ENCODE measurements around the gene REX1BD.

Gene REX1BD

DNA sequence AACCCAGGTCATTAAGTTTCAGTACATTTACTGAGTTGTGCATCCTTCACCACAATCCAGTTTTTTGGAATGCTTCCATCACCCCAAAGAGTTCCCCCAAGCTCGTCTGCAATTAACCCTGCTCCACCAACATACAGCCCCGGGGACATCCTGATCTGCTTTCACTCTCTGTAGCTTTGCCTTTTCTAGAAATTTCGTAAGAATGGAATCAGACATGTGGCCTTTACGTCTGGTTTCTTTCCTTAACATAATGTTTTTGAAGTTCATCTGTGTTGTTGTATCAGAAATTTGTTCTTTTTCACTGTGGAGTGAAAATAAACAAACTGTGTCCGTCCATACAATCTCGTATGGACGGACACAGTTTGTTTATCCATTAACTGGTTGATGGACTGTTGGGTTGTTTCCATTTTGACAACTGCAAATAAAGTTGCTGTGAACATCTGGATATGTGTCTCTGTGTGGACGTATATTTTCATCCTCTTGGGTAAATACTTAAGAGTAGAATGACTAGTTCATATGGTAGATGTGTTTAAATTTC lies 51.2 kb downstream of the REX1BD start:
- no peak for DNase-seq (ENCODE audit: low read depth in 2 of 2)
- TF ChIP-seq, protein P1, sequence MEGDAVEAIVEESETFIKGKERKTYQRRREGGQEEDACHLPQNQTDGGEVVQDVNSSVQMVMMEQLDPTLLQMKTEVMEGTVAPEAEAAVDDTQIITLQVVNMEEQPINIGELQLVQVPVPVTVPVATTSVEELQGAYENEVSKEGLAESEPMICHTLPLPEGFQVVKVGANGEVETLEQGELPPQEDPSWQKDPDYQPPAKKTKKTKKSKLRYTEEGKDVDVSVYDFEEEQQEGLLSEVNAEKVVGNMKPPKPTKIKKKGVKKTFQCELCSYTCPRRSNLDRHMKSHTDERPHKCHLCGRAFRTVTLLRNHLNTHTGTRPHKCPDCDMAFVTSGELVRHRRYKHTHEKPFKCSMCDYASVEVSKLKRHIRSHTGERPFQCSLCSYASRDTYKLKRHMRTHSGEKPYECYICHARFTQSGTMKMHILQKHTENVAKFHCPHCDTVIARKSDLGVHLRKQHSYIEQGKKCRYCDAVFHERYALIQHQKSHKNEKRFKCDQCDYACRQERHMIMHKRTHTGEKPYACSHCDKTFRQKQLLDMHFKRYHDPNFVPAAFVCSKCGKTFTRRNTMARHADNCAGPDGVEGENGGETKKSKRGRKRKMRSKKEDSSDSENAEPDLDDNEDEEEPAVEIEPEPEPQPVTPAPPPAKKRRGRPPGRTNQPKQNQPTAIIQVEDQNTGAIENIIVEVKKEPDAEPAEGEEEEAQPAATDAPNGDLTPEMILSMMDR (IDR thresholded peaks at IDR 0.05; ENCODE audit: low read depth, low read length), result no peak
- no peak overlapping the region for H3K4me3 ChIP-seq (replicated peaks in 1 of 2; ENCODE audit: low read depth in 2 of 2, low read length in 2 of 2)

Measured in cardiac fibroblast (primary cell).